ENCODE data around the gene NIT2. TPM values are rescaled to one million over a fixed set of nuclear protein-coding genes. Genes with fewer than 3 reads are reported as not detected.

NIT2 gene
- total and polyA plus RNA-seq, 2 of the 4 experiments (the other 2 are of a cell fraction) = 12.4 to 27.1 TPM

DNA sequence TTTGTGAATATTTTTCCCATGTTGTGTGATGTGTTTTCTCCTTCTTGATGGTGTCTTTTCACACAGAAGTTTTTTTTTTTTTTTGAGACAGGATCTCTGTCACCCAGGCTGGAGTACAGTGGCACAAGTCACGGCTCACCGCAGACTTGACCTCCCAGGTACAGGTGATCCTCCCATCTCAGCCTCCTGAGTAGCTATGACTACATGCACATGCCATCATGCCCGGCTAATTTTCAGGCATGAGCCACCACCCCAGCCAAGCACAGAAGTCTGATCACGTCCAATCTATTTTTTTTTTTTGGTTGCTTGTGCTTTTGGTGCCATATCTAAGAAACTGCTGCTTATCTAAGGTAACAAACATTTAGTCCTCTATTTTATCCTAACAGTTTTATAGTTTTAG, 41.7 kb downstream of the NIT2 start:
- ChIA-PET CTCF (interaction anchor here (0.7 kb wide), 1 partner anchor 962 kb away, joined by 3 read pairs; no protein-coding TSS in a partner anchor), POLR2A (ENCODE audit: unreplicated experiment) (no interaction called here)
- H4K20me1 ChIP-seq (ENCODE audit: insufficient read depth, low read length) = no peaks in the 10 kb centered on the region; the same call in none of the 2 replicates
- no peaks in the 10 kb centered on the region for H3K9me3 ChIP-seq (ENCODE audit: control insufficient read depth, insufficient read depth, low read length)
- no peak overlapping the region for H3K18ac ChIP-seq (ENCODE audit: low read depth, low read length)
- TF ChIP-seq, protein P1, sequence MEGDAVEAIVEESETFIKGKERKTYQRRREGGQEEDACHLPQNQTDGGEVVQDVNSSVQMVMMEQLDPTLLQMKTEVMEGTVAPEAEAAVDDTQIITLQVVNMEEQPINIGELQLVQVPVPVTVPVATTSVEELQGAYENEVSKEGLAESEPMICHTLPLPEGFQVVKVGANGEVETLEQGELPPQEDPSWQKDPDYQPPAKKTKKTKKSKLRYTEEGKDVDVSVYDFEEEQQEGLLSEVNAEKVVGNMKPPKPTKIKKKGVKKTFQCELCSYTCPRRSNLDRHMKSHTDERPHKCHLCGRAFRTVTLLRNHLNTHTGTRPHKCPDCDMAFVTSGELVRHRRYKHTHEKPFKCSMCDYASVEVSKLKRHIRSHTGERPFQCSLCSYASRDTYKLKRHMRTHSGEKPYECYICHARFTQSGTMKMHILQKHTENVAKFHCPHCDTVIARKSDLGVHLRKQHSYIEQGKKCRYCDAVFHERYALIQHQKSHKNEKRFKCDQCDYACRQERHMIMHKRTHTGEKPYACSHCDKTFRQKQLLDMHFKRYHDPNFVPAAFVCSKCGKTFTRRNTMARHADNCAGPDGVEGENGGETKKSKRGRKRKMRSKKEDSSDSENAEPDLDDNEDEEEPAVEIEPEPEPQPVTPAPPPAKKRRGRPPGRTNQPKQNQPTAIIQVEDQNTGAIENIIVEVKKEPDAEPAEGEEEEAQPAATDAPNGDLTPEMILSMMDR (conservative IDR thresholded peaks at IDR 0.05; ENCODE audit: low read depth, low read length) = no peak
- TF ChIP-seq NFE2L2 (IDR thresholded peaks at IDR 0.05; ENCODE audit: low read depth, low read length) = no peak
- no peak for TF ChIP-seq MAFK (IDR thresholded peaks at IDR 0.05; ENCODE audit: low read depth, low read length)
- H4K91ac ChIP-seq (ENCODE audit: insufficient read depth, low read depth, low read length) = no peak overlapping the region
- no peak overlapping the region for H3K27ac ChIP-seq (ENCODE audit: insufficient read depth, low read length)
- no peak overlapping the region for H3K4ac ChIP-seq (ENCODE audit: low read depth, low read length)
- H3K23ac ChIP-seq (ENCODE audit: low read depth, low read length) = no peak overlapping the region
- no peak overlapping the region for H2BK120ac ChIP-seq (ENCODE audit: low read depth, low read length)
- H3K56ac ChIP-seq (ENCODE audit: extremely low read depth, insufficient read depth, low read length) = no peak overlapping the region
- no peak for DNase-seq
- BruUV-seq (replicated peaks) = no TSS peak
- no peak overlapping the region for H3K9ac ChIP-seq (ENCODE audit: low read depth, low read length)
- no peak overlapping the region for H2AFZ ChIP-seq (replicated peaks; ENCODE audit: low read length, poor library complexity)
- in situ Hi-C loops (cut with MboI; ENCODE audit: low sequenced_read_pairs) (no loop called here), dilution Hi-C loops (cut with HindIII; ENCODE audit: low sequenced_read_pairs, unreplicated experiment) (no loop called here), intact Hi-C loops (cut with micrococcal nuclease) (no loop called here)
- no peak overlapping the region for H2BK15ac ChIP-seq (ENCODE audit: low read depth, low read length)
- H3K9me1 ChIP-seq (ENCODE audit: insufficient read depth, low read length) = peaks cover 2% of the 10 kb centered on the region; the same call in 1 of the 2 replicates
- ATAC-seq (ENCODE audit: low read depth) = no peak
- no peak overlapping the region for H3K4me3 ChIP-seq (ENCODE audit: insufficient read depth, low read depth, low read length)
- no peak overlapping the region for H4K5ac ChIP-seq (ENCODE audit: low read depth, low read length)
- H3K4me1 ChIP-seq (ENCODE audit: control insufficient read depth, insufficient read depth, low read length) = 0 out of 2 replicates have a peak, but pooled peaks cover 2% of the 10 kb centered on the region
- H3K4me2 ChIP-seq (ENCODE audit: low read depth, low read length) = no peak overlapping the region
- peaks cover 9 to 37% of the 10 kb centered on the region in 2 experiments for H3K79me1 ChIP-seq (ENCODE audit: low read depth in 1 of 2, low read length in 2 of 2)
- H2BK20ac ChIP-seq (ENCODE audit: low read depth, low read length) = no peak overlapping the region
- no peak overlapping the region for H2BK5ac ChIP-seq (ENCODE audit: low read depth, low read length, poor library complexity, severe bottlenecking)
- H4K8ac ChIP-seq (ENCODE audit: low read depth in 2 of 2, low read length in 2 of 2) = no peak overlapping the region
- H2AK9ac ChIP-seq (replicated peaks; ENCODE audit: low read depth, low read length, poor library complexity) = no peak overlapping the region
- no peak overlapping the region for H3K14ac ChIP-seq (replicated peaks; ENCODE audit: low read depth, low read length)
- peaks cover 31% of the 10 kb centered on the region for H3K36me3 ChIP-seq (ENCODE audit: control insufficient read depth, insufficient read depth, low read length)
- H2AK5ac ChIP-seq (ENCODE audit: low read depth, low read length) = no peak overlapping the region
- no peaks in the 10 kb centered on the region for H3K27me3 ChIP-seq (ENCODE audit: control insufficient read depth, insufficient read depth, low read length)
- WGBS, 2 experiments (ENCODE audit: extremely low coverage in 2 of 2, insufficient read length in 1 of 2) = 100% methylated on average over 2 of the region's 4 CpGs; no CpG with 5 or more reads in 1 of the 2 experiments
